ENCODE data around the gene PHF21A.

GRCh38 chr11:45939836-45940235 lies 181.4 kb downstream of the PHF21A start:
- TF ChIP-seq, protein P1, sequence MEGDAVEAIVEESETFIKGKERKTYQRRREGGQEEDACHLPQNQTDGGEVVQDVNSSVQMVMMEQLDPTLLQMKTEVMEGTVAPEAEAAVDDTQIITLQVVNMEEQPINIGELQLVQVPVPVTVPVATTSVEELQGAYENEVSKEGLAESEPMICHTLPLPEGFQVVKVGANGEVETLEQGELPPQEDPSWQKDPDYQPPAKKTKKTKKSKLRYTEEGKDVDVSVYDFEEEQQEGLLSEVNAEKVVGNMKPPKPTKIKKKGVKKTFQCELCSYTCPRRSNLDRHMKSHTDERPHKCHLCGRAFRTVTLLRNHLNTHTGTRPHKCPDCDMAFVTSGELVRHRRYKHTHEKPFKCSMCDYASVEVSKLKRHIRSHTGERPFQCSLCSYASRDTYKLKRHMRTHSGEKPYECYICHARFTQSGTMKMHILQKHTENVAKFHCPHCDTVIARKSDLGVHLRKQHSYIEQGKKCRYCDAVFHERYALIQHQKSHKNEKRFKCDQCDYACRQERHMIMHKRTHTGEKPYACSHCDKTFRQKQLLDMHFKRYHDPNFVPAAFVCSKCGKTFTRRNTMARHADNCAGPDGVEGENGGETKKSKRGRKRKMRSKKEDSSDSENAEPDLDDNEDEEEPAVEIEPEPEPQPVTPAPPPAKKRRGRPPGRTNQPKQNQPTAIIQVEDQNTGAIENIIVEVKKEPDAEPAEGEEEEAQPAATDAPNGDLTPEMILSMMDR (IDR thresholded peaks at IDR 0.05; ENCODE audit: low read length), result no peak
- TF ChIP-seq EZH2 (IDR thresholded peaks at IDR 0.05; ENCODE audit: borderline replicate concordance, low read length), result no peak

Data from OCI-LY1 (cell line).